Anterior cingulate cortex (tissue), 58 donors: ENCODE results near the gene CPNE4.
A peak's percentile ranks its signal among the peaks of the same experiment; 100 is the strongest.

Experiments used
- DNase-seq, 58 donors: peaks; one replicate each; lab custom pipeline; 2025; lab: John Stamatoyannopoulos, UW

The CPNE4 gene

GRCh38 chr3:131806736-131807135, 228.1 kb downstream of the CPNE4 start:
- DNase-seq, result no peak

- DNase-seq, result no peak
These were observed 230.2 kb downstream of the CPNE4 start for GRCh38 chr3:131804565-131805133.

GRCh38 chr3:131803113-131803512, 231.7 kb downstream of the CPNE4 start:
- no peak for DNase-seq

- no peak for DNase-seq
These were observed 232.8 kb downstream of the CPNE4 start for GRCh38 chr3:131802029-131802428.

GRCh38 chr3:131801566-131801965, 233.2 kb downstream of the CPNE4 start:
- no peak for DNase-seq

- DNase-seq, result no peak
These were observed 237.0 kb downstream of the CPNE4 start for GRCh38 chr3:131797776-131798175.

GRCh38 chr3:131796558-131797198, 238.1 kb downstream of the CPNE4 start:
- DNase-seq, result peak in 5 of 58 donors; percentile 6 to 19 (median 11)

- DNase-seq, result no peak
These were observed 238.7 kb downstream of the CPNE4 start for GRCh38 chr3:131796111-131796510.

GRCh38 chr3:131795390-131796090, 239.3 kb downstream of the CPNE4 start:
- no peak for DNase-seq

GRCh38 chr3:131794766-131795388, 239.9 kb downstream of the CPNE4 start:
- DNase-seq, result peak in 13 of 58 donors; percentile 1 to 52 (median 5)

- DNase-seq, result no peak
These were observed 240.9 kb downstream of the CPNE4 start for GRCh38 chr3:131793870-131794269.

GRCh38 chr3:131789188-131789587, 245.6 kb downstream of the CPNE4 start:
- no peak for DNase-seq

GRCh38 chr3:131786386-131786785, 248.4 kb downstream of the CPNE4 start:
- no peak for DNase-seq

GRCh38 chr3:131782751-131783150, 252.1 kb downstream of the CPNE4 start:
- no peak for DNase-seq

- DNase-seq, result no peak
These were observed 256.3 kb downstream of the CPNE4 start for GRCh38 chr3:131778526-131778925.

GRCh38 chr3:131775650-131776049, 259.2 kb downstream of the CPNE4 start:
- no peak for DNase-seq

- no peak for DNase-seq
These were observed 262.4 kb downstream of the CPNE4 start for GRCh38 chr3:131772269-131773026.

GRCh38 chr3:131762981-131763564, 271.7 kb downstream of the CPNE4 start:
- DNase-seq, result no peak

- DNase-seq, result no peak
These were observed 278.4 kb downstream of the CPNE4 start for GRCh38 chr3:131756405-131756804.

GRCh38 chr3:131755380-131755779, 279.4 kb downstream of the CPNE4 start:
- DNase-seq, result no peak
